HG02571 (cell line): ENCODE data around the gene AIFM3.
"Not testable (repeated sequence)": the region's sequence is repeated elsewhere in the genome, so short reads cannot be mapped to it uniquely, and the experiment has no call there.

Source experiments
- ATAC-seq: cut with Tn5 transposase; IDR thresholded peaks from one replicate; pipeline ENCODE4 v1.9.1; 2021; ENCODE audit warnings: mild to moderate bottlenecking, moderate library complexity; ENCODE audit not compliant: unreplicated experiment

AIFM3 gene

DNA sequence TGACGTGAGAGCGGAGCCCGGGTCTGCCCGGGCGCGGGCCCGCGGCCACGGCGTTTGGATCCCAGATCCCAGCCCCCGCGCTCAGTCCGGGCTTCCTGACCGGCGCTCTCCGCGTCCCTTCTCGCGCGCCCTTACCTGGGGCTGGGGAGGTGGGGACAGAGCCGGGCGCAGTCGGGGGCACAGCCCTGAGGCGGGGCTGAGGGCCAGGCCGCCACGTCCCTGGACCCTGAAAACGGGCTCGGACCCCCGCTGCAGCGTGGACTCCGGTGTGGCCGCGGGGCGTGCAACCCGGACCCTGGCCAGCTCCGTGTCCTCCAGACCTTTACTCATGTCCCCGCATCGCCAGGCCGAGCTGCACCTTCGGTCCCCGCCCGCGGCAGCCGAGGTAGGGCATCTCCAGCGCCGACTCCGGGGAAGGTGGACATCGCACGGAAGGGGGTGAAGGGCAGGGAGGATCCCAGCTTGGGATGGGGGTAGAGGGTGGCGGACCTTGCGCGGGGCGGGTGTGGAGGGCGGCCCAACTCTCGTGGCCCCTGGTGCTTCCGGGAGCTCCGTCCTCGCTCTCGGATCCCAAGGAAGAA, 9.9 kb upstream of the AIFM3 start:
- no peak for ATAC-seq

- ATAC-seq, result no peak
Observed at GRCh38 chr22:20957683-20958431, 9.2 kb upstream of the AIFM3 start.

DNA sequence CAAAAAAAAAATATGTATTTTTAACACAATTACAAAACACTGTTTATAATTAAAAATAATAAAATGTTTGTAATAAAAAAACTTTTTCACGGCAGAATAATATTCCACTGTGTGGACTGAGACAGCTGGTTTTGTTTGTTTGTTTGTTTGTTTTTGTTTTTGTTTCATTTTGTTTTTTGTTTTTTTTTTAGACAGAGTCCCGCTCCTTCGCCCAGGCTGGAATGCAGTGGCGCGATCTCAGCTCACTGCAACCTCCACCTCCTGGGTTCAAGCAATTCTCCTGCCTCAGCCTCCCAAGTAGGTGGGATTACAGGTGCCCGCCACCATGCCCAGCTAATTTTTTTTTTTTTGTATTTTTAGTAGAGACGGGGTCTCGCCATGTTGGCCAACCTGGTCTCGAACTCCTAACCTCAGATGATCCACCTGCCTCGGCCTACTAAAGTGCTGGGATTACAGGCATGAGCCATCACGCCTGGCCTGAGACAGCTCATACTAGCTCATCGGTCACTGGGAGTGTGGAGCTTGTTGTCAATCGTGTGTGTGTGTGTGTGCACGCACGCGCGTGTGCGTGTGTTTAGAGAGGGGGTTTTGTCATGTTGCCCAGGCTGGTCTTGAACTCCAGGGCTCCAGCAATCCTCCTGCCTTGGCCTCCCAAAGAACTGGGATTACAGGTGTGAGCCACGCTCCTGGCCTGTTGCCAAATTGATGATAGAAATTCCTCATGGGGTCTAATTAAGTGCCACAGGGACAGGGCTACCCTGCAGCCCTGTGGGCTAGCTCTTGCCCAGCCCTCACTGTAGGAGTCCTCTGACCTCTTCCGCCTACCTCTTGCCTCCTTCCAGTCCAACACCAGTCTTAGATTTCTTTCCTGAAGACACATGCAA, 7.2 kb upstream of the AIFM3 start:
- no peak for ATAC-seq

DNA sequence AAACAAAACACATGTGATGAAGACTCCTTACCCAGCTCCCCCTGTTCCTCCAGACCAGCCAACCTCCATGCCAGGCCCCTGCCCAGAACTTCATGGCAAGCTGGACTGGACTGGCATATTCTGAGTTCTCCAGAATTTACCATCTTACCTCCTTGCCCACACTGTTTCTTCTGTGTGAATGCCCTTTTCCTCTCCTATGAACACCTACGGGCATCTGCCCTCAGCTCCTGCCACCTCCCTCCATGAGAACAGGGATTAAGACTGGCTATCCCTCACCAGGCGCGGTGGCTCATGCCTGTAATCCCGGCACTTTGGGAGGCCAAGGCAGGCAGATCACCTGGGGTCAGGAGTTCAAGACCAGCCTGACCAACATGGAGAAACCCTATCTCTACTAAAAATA, 6.4 kb upstream of the AIFM3 start:
- no peak for ATAC-seq

DNA sequence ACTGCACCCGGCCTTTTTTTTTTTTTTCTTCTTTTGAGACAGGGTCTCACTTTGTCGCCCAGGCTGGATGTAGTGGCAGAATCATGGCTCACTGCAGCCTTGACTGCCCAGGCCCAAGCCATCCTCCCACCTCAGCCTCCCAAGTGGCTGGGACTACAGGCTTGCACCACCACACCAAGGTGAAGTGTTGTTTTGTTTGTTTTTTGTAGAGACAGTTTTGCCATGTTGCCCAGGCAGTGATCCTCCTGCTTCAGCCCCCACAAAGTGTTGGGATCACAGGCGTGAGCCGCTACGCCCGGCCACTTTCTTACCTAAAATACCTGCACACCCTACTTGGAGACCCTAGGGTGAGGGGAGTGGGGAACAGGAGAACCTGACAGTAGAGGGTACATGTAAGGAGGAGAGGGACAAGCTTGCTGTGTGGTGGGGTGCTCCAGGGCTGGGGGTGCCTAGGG, 4.5 kb upstream of the AIFM3 start:
- no peak for ATAC-seq

- ATAC-seq, result no peak
Observed at GRCh38 chr22:20963201-20964052, 3.6 kb upstream of the AIFM3 start.

GRCh38 chr22:20964090-20964798, 2.8 kb upstream of the AIFM3 start:
- no peak for ATAC-seq

DNA sequence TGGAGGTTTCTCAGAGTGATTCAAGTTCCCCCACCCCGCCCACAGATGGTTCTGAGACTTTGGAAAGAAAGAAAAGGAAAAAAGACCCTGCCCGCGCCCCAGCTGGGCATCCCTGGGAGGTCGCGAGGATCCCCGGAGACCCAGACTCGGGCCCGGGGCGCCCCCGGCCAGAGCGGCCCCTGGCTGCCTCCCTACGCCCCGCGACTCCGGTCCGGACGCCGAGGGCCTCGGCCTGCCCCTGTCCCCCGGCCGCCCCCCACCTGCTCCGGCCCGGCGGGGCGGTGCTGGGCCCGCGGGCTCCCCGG, 2.3 kb upstream of the AIFM3 start:
- no peak for ATAC-seq

- ATAC-seq, result no peak
Observed at GRCh38 chr22:20965104-20965887, 1.8 kb upstream of the AIFM3 start.

DNA sequence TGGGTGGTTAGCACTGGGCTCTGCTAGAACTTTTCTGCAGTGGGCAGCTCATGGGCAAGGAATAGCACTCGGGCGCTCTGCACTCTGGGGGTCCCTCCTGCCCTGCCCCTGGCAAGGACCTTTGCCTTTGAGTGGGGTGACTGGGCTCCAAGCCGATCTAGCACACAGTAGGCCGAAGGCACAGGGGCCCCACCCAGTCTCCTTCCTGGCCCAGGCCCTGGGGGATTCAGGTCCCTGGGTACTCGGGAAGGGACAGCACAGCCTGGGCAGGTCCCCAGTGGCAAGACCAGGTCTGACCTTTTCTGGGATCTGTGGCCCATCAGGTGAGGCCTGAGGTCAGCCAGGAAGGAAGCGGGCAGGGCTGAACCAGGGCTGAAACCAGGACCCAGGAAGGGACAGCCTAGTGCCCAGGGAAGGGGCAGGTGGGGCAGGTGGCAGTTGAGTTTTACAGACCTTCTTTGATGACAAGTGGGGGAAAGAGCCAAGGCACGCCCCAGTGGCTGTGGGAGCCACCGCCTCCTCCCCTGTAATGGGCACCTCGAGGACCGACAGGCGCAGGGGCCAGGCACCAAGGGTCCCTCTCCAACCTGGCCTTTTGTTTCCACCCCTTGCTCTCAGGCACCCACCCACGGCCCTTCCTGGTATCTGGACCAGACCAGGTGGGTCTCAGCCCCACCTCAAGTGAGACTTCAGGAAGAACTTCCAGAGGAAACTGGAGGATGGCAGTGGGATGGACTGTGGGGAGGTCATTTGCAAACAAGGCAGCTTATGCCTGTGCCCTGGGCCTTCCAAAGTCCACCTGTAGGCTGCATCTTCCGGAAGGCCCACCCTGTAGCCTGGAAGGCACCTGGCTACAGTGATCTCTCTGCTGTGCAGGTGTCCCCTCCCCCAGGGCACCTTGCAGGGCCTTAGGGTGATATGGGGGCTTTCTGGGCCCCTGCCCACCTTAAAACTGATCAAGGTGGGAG, 883 bp upstream of the AIFM3 start:
- no peak for ATAC-seq

GRCh38 chr22:20967697-20968211, 699 bp downstream of the AIFM3 start:
- ATAC-seq, result no peak

- no peak for ATAC-seq
Observed at GRCh38 chr22:20968281-20968977, 1.4 kb downstream of the AIFM3 start.

- no peak for ATAC-seq
Observed at GRCh38 chr22:20970939-20971657, 4.0 kb downstream of the AIFM3 start.

DNA sequence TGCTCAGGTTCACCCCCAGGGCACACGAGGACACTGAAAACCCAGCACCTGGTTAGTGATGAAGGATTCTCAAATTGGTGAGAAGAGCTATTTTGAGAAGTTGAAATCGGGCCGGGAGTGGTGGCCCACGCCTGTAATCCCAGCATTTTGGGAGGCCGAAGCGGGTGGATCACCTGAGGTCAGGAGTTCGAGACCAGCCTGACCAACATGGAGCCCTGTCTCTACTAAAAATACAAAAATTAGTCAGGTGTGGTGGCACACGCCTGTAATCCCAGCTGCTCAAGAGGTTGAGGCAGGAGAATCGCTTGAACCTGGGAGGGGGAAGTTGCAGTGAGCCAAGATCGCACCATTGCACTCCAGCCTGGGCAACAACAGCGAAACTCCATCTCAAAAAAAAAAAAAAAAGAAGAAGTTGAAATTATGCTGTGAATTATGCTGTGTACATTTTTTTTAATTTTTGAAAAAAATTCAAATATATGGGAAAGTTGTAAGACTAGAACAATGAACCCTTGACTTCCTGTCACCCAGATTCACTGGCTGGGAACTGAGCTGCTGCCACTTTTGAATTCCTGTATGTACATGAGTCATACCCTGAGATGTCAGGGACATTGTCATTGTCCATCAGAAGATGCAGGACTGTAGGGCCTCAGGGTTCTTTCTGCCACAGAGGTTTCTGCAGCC, 5.1 kb downstream of the AIFM3 start:
- ATAC-seq, result not testable (repeated sequence)

DNA sequence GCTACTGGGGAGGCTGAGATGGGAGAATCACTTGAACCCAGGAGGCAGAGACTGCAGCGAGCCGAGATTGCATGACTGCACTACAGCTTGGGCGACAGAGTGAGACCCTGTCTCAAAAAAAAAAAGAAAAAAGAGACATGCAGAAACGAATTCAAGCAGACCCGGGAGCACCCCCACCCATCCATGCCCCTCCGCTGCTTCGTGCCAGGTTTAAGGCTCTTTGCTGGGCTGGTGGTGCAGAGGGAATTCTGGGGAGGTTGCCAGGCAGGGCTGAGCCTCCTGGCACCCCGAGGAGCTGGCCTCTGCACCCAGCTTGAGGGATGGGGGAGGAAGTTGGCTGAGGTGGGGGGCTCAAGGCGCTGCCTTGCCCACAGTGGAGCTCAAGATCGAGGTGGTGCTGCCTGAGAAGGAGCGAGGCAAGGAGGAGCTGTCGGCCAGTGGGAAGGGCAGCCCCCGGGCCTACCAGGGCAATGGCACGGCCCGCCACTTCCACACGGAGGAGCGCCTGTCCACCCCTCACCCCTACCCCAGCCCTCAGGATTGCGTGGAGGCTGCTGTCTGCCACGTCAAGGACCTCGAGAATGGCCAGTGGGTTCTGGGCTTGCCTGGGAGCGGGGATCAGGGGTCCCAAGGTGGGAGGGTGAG, 6.0 kb downstream of the AIFM3 start:
- ATAC-seq, result no peak
